Measurements from ENCODE around the gene SERGEF.

The SERGEF gene

DNA sequence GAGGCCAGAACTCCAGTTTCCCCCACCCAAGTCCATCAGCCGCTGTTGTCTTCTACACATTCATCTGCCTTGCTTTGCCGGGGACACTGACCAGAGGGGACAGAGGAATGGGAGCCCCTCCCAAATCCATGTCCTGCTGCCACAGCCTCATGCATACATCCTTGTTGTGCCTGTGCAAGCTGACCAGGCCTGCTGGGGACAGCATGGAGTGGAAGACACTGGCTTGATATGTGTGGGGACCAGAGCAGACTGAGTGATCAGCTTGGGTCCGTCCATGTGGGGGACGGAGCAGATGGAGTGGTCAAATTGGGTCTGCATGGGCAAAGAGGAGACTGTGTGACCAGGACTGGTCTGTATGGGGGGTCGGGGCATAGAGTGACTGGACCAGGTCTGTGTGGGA, 234.5 kb downstream of the SERGEF start:
- Histone ChIP-seq H3K9me3 (replicated peaks; ENCODE audit: low read length) (no peaks in the 10 kb centered on the region), H3K27me3 (ENCODE audit: control insufficient read depth, insufficient read depth, low read length) (peaks cover 30% of the 10 kb centered on the region), H3K9ac (ENCODE audit: low read depth, low read length) (no peak overlapping the region), H3K4me3 (ENCODE audit: low read length) (no peak overlapping the region), H3K4me2 (ENCODE audit: low read length) (no peak overlapping the region), H3K4me1 (ENCODE audit: control insufficient read depth, insufficient read depth, low read length) (no peaks in the 10 kb centered on the region), H3K36me3 (ENCODE audit: insufficient read depth, low read length) (no peaks in the 10 kb centered on the region)

DNA sequence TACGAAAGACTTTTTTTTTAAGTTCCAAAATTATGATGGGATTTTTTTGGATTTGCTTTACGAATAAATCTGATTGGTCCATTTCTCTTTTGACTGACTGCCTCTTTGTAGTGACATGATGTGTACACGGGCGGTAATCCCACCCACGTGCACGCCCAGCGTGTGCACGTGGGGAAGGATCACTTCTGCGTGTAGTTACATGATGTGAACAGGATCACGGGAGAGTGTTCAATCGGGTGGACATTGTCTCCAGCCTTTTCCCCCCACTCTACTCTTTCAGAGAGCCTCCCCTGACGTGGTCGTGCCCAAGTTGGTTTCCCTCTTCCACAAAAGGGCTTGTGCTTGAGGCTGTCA, 235.1 kb downstream of the SERGEF start:
- Histone ChIP-seq H3K36me3 (ENCODE audit: insufficient read depth, low read length) (no peaks in the 10 kb centered on the region), H3K4me2 (ENCODE audit: low read length) (no peak overlapping the region), H3K4me3 (ENCODE audit: low read length) (no peak overlapping the region), H3K9ac (ENCODE audit: low read depth, low read length) (no peak overlapping the region), H3K9me3 (replicated peaks; ENCODE audit: low read length) (no peaks in the 10 kb centered on the region), H3K4me1 (ENCODE audit: control insufficient read depth, insufficient read depth, low read length) (no peaks in the 10 kb centered on the region), H3K27me3 (ENCODE audit: control insufficient read depth, insufficient read depth, low read length) (peaks cover 30% of the 10 kb centered on the region)

DNA sequence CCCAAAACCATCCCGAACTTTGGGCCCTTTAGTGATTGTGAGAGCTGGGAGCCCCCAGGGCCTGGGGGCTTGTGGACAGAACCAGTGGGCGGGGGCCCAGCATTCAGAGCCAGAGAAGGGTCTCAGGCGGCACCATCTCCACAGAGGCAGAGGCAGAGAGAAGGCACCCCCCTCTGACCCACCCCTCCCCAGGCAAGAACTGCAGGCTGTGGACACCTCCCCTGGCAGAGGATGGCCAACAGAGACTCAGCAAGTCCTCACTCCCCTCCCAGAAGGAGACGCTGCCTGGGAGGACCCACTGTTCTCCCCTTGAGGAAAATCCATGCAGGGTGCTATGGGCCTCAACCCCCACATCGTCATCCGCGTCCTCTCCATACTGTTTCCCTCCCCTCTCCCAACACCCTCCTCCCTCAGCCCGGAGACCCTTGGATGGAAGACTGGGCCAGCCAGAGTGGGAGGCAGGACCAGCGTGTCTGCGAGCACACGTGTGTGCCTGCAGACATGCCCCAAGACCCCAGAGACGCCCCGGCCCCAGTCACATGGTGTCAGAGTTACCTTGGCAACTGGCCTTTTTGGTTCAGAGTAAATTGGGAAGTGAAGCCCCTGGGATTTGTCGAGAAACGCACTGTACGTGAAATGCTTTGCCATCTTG, 235.6 kb downstream of the SERGEF start:
- H3K9me3 ChIP-seq (replicated peaks; ENCODE audit: low read length), result no peaks in the 10 kb centered on the region
- no peak overlapping the region for H3K4me2 ChIP-seq (ENCODE audit: low read length)
- H3K36me3 ChIP-seq (ENCODE audit: insufficient read depth, low read length), result no peaks in the 10 kb centered on the region
- no peak overlapping the region for H3K4me3 ChIP-seq (ENCODE audit: low read length)
- H3K9ac ChIP-seq (ENCODE audit: low read depth, low read length), result no peak overlapping the region
- H3K27me3 ChIP-seq (ENCODE audit: control insufficient read depth, insufficient read depth, low read length), result peaks cover 30% of the 10 kb centered on the region
- no peaks in the 10 kb centered on the region for H3K4me1 ChIP-seq (ENCODE audit: control insufficient read depth, insufficient read depth, low read length)

DNA sequence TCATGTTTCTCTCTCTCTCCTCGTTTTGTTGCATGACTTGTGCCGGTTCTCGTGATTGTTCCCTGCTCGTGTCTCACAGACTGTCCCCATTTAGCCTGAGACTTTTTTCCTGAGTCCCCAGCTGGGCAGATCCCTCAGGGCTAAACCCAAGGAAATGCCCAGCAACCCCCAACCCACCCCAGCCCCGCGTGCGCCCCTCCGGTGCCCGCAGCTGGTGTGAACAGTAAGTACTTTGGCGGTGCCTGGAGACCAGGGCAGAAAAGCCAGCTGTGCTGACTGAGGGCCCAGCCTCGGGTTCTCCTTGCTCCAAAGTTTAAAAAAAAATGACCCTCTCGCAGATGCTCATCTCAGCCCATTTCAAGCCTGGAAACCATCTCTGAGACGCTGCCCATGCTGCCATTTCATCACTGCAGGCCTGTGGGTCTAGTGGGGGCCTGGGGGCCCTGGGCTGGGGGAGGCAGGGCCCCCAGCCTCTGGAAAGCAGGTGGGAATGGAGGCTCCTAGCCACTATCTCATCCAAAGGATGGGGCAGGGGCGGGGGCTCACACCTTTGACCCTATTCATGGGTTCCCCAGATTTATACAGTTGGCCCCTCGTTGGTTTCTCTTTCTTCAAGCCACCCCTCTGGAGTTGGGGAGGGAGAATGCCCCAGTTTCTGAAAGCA, 236.5 kb downstream of the SERGEF start:
- Histone ChIP-seq H3K9ac (ENCODE audit: low read depth, low read length) (no peak overlapping the region), H3K4me2 (ENCODE audit: low read length) (no peak overlapping the region), H3K4me1 (ENCODE audit: control insufficient read depth, insufficient read depth, low read length) (no peaks in the 10 kb centered on the region), H3K36me3 (ENCODE audit: insufficient read depth, low read length) (no peaks in the 10 kb centered on the region), H3K27me3 (ENCODE audit: control insufficient read depth, insufficient read depth, low read length) (peaks cover 28% of the 10 kb centered on the region), H3K9me3 (replicated peaks; ENCODE audit: low read length) (no peaks in the 10 kb centered on the region), H3K4me3 (ENCODE audit: low read length) (no peak overlapping the region)

DNA sequence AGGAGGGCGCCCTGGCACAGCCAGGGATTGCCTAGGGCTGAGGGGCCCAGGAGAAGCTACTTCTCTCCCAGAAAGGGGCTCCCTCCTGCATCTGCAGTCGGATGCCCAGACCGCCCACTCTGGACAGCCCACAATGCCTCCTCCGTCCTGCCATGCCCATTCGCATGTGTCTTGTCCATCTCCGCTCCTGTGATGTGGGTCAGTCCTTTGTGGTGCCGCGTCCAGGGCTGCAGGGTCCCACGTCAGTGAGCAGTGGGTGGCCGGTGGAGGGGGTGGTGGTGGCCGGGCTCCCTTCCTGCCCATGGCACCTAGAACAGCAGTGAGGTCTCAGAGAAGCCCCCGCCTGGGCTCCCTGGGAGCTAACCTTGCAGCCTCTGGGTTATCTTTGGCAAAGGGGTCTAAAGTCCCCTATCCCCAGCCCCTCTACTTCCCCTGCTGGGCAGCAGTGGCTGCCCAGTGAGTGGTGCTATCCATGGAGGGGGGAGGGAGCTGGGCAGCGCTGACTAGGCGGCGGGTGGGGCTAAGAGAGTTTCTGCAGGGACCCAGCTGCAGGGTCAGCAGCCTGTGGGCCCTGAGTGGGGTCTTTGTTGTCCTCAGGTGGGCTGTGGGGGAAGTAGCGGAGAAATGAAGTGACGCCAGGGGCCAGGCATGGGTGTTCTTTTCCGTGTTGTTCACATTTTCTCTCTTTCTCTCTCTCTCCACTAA, 237.2 kb downstream of the SERGEF start:
- Histone ChIP-seq H3K36me3 (ENCODE audit: insufficient read depth, low read length) (no peaks in the 10 kb centered on the region), H3K9me3 (replicated peaks; ENCODE audit: low read length) (no peaks in the 10 kb centered on the region), H3K9ac (ENCODE audit: low read depth, low read length) (no peak overlapping the region), H3K27me3 (ENCODE audit: control insufficient read depth, insufficient read depth, low read length) (peaks cover 24% of the 10 kb centered on the region), H3K4me2 (ENCODE audit: low read length) (no peak overlapping the region), H3K4me1 (ENCODE audit: control insufficient read depth, insufficient read depth, low read length) (no peaks in the 10 kb centered on the region), H3K4me3 (ENCODE audit: low read length) (no peak overlapping the region)

DNA sequence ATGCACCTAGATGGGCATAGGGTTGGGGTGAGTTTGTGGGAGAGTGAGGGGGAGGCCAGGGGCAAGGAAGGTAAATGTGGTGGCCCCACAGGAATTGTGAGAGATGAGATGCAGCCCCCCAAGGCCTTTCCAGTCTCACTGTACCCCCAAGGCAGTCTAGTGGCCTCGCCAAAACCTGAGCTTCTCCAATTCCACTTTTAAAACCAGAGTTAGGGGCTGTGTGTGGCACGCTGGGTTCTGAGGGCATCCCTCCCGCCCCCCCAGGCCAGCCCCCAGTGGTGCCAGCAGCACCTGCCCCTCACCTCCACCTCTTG, 237.9 kb downstream of the SERGEF start:
- Histone ChIP-seq H3K36me3 (ENCODE audit: insufficient read depth, low read length) (no peaks in the 10 kb centered on the region), H3K27me3 (ENCODE audit: control insufficient read depth, insufficient read depth, low read length) (peaks cover 22% of the 10 kb centered on the region), H3K9ac (ENCODE audit: low read depth, low read length) (no peak overlapping the region), H3K4me3 (ENCODE audit: low read length) (no peak overlapping the region), H3K4me1 (ENCODE audit: control insufficient read depth, insufficient read depth, low read length) (no peaks in the 10 kb centered on the region), H3K4me2 (ENCODE audit: low read length) (no peak overlapping the region), H3K9me3 (replicated peaks; ENCODE audit: low read length) (no peaks in the 10 kb centered on the region)

DNA sequence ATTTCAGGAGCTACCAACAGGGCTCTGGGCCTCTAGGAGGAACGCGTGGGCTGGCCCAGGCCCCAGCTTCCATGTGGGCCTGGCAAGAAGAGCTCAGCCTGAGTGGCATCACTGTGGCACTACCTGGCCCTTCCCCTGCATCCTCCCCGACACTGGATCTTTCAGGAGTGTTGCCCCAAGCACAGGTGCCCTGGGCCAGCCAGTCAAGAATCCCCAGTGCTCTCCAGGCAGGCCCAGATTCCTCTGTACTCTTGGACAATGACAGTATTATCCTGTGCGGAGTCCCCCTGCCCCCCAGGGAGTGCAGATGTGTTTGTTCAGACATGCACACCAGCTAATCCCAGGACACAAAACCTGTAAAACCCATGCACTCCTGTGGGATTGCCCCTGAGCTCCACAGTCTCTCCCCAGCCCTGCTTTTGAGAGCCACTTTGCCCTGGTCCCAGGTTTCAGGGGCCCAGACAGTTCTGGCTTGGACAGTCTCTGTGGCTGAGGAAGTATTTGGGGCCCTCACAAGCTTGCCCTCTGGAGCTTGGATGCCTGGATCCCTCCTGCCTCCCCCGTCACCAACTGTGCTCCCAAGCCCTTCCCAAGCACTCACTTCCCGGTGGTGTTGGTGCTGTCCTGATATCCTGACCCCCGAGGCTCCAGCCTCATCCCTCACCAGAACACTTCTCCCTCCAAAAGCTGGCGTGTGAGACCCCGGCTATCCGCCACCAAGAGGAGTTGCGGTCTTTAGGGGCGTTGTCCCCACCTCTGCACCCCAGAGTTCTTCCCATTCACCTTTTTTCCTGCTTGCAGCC, 238.4 kb downstream of the SERGEF start:
- peaks cover 26% of the 10 kb centered on the region for H3K27me3 ChIP-seq (ENCODE audit: control insufficient read depth, insufficient read depth, low read length)
- no peaks in the 10 kb centered on the region for H3K4me1 ChIP-seq (ENCODE audit: control insufficient read depth, insufficient read depth, low read length)
- H3K4me3 ChIP-seq (ENCODE audit: low read length), result no peak overlapping the region
- no peak overlapping the region for H3K4me2 ChIP-seq (ENCODE audit: low read length)
- H3K9ac ChIP-seq (ENCODE audit: low read depth, low read length), result no peak overlapping the region
- no peaks in the 10 kb centered on the region for H3K9me3 ChIP-seq (replicated peaks; ENCODE audit: low read length)
- H3K36me3 ChIP-seq (ENCODE audit: insufficient read depth, low read length), result no peaks in the 10 kb centered on the region

DNA sequence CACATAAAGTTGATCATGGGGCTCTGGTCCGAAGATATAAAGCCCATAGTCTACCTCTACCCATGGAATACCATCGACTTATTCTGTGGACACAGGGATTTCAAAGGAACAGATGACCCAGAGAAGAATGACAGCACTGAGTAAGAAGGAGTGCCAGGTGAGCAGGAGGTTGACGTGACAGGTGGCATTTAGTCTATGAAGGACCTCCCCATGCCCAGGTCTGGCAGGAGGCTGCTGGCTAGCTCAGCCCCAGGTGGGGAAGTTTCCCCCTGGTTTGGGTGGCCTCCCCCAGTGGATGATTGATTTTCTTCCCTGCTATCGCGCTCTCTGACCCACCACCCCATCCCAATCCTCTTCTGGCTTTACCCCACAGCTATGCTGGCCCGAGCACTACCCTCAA, 239.2 kb downstream of the SERGEF start:
- Histone ChIP-seq H3K4me3 (ENCODE audit: low read length) (no peak overlapping the region), H3K27me3 (ENCODE audit: control insufficient read depth, insufficient read depth, low read length) (peaks cover 26% of the 10 kb centered on the region), H3K36me3 (ENCODE audit: insufficient read depth, low read length) (no peaks in the 10 kb centered on the region), H3K9me3 (replicated peaks; ENCODE audit: low read length) (no peaks in the 10 kb centered on the region), H3K4me2 (ENCODE audit: low read length) (no peak overlapping the region), H3K4me1 (ENCODE audit: control insufficient read depth, insufficient read depth, low read length) (no peaks in the 10 kb centered on the region), H3K9ac (ENCODE audit: low read depth, low read length) (no peak overlapping the region)

DNA sequence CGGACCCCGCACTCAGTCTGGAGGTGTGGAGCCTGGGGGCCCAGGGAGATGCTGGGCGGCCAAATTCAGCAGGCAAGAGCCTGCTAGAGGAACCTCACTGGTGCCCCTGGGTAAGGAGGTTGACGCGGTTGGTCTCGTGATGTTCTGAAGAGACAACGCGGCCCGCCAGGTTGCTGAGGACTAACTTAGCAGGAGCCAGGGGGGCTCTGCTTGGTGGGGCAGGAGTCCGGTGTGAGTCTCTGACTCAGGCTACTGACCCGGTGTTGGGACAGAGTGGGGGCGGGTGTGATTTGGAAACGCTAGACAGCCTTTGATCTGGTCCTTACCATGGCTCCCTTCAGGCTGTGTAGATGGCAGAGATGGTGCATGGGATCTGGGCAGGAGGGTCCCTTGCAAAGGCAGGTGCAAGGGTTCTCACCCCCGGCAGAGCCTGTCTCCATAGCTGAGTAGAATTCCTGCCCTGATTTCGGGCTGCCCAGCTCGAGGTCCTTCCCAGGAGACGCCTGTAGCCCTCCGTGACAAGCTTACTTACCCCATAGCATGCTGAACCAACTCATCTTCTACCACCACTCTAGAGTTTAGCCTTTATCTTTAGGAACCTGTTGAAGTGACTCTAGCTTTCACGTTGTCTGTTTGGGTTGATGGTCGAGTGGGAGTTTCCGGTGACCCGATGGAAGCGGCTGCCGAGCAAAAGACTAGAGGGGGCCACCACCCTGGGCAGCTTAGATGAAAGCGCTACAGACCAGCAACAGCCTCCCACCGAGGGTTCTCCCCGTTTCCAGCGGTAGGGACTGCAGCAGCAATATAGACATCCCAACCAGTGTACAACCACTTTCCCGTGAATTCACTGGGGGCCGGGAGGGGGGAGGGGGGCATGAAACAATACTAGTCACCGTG, 239.9 kb downstream of the SERGEF start:
- H3K4me3 ChIP-seq (ENCODE audit: low read length), result no peak overlapping the region
- H3K36me3 ChIP-seq (ENCODE audit: insufficient read depth, low read length), result no peaks in the 10 kb centered on the region
- H3K4me2 ChIP-seq (ENCODE audit: low read length), result no peak overlapping the region
- peaks cover 23% of the 10 kb centered on the region for H3K27me3 ChIP-seq (ENCODE audit: control insufficient read depth, insufficient read depth, low read length)
- no peaks in the 10 kb centered on the region for H3K4me1 ChIP-seq (ENCODE audit: control insufficient read depth, insufficient read depth, low read length)
- no peak overlapping the region for H3K9ac ChIP-seq (ENCODE audit: low read depth, low read length)
- H3K9me3 ChIP-seq (replicated peaks; ENCODE audit: low read length), result no peaks in the 10 kb centered on the region

DNA sequence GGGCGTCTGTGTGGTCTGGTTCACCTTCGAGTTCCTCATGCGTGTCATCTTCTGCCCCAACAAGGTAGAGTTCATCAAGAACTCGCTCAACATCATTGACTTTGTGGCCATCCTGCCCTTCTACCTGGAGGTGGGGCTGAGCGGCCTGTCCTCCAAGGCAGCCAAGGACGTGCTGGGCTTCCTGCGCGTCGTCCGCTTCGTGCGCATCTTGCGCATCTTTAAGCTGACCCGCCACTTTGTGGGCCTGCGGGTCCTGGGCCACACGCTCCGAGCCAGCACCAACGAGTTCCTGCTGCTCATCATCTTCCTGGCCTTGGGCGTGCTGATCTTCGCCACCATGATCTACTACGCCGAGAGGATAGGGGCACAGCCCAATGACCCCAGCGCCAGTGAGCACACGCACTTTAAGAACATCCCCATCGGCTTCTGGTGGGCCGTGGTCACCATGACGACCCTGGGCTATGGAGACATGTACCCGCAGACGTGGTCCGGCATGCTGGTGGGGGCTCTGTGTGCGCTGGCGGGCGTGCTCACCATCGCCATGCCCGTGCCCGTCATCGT, 240.9 kb downstream of the SERGEF start:
- Histone ChIP-seq H3K9me3 (replicated peaks; ENCODE audit: low read length) (no peaks in the 10 kb centered on the region), H3K4me1 (ENCODE audit: control insufficient read depth, insufficient read depth, low read length) (no peaks in the 10 kb centered on the region), H3K27me3 (ENCODE audit: control insufficient read depth, insufficient read depth, low read length) (peaks cover 15% of the 10 kb centered on the region), H3K4me2 (ENCODE audit: low read length) (no peak overlapping the region), H3K9ac (ENCODE audit: low read depth, low read length) (no peak overlapping the region), H3K36me3 (ENCODE audit: insufficient read depth, low read length) (no peaks in the 10 kb centered on the region), H3K4me3 (ENCODE audit: low read length) (no peak overlapping the region)

Data from skeletal muscle satellite cell (primary cell).